HEK293 (cell line): ENCODE results near the gene PHACTR3.

Experiments used
- CTCF ChIA-PET: fragments of 350-600 bp; formaldehyde crosslinking; extraction: SDS; loops from one replicate; lab custom pipeline; 2021; ENCODE audit warnings: antibody characterized with exemption; lab: Yijun Ruan, JAX
- POLR2A ChIA-PET: fragments of 300-600 bp; formaldehyde crosslinking; extraction: SDS; loops from one replicate; lab custom pipeline; 2020; ENCODE audit warnings: antibody characterized with exemption, inconsistent platforms; lab: Yijun Ruan, JAX
- H3K27ac ChIP-seq: fragments of 200-500 bp; sonication (Bioruptor generic); 2 replicates; pipeline ENCODE4 v1.5.1; 2014; ENCODE audit warnings: low read depth, low read length, control low read depth, inconsistent platforms; ENCODE audit errors: extremely low read depth
- H3K36me3 ChIP-seq, 2 experiments: fragments of 200-500 bp in 1 of 2; sonication (Bioruptor generic) in 1 of 2; 1 replicate in 1 of 2; 2 replicates in 1 of 2; pipeline ENCODE4 v1.5.1; 2014 to 2017; ENCODE audit warnings: inconsistent platforms in 2 of 2, low read length in 2 of 2; ENCODE audit not compliant: control insufficient read depth in 2 of 2, insufficient read depth in 1 of 2
- H3K4me1 ChIP-seq: fragments of 200-500 bp; sonication (Bioruptor generic); 2 replicates; pipeline ENCODE4 v1.5.1; 2014; ENCODE audit warnings: mild to moderate bottlenecking, low read length, inconsistent platforms; ENCODE audit not compliant: control insufficient read depth, insufficient read depth
- H3K4me3 ChIP-seq: 2 replicates; pipeline ENCODE4 v1.5.1; 2011; ENCODE audit warnings: low read depth, mild to moderate bottlenecking, control low read depth, low read length, moderate library complexity
- H3K9me3 ChIP-seq: fragments of 200-500 bp; sonication (Bioruptor generic); 2 replicates; pipeline ENCODE4 v1.5.1; 2014; ENCODE audit warnings: low read depth, low read length, inconsistent platforms; ENCODE audit not compliant: control insufficient read depth, insufficient read depth
- CTCF ChIP-seq: fragments of 450-650 bp; formaldehyde crosslinking; IDR thresholded peaks from 2 replicates; pipeline ENCODE4 v1.5.1; 2016; ENCODE audit warnings: missing biosample characterization, missing genetic modification characterization
- KLF16 ChIP-seq: fragments of 450-650 bp; formaldehyde crosslinking; IDR thresholded peaks from 2 replicates; pipeline ENCODE4 v1.5.1; 2017; ENCODE audit warnings: missing biosample characterization, missing genetic modification characterization
- PRDM1 ChIP-seq: fragments of 450-650 bp; formaldehyde crosslinking; IDR thresholded peaks from 2 replicates; pipeline ENCODE4; 2016; ENCODE audit warnings: missing biosample characterization, missing genetic modification characterization
- TCF7L2 ChIP-seq: IDR thresholded peaks from 2 replicates; pipeline ENCODE4 v1.6.1; 2011; ENCODE audit warnings: low read depth, mild to moderate bottlenecking, inconsistent platforms, low read length, moderate library complexity, borderline replicate concordance
- TRIM28 ChIP-seq: IDR thresholded peaks from 2 replicates; pipeline ENCODE4 v1.6.1; 2011; ENCODE audit warnings: low read length, control low read depth, borderline replicate concordance
- ZNF157 ChIP-seq: fragments of 450-650 bp; formaldehyde crosslinking; IDR thresholded peaks from 2 replicates; pipeline ENCODE4 v1.5.1; 2016; ENCODE audit warnings: missing biosample characterization, missing genetic modification characterization
- ZNF169 ChIP-seq: fragments of 450-650 bp; formaldehyde crosslinking; IDR thresholded peaks from 2 replicates; pipeline ENCODE4 v1.5.1; 2016; ENCODE audit warnings: missing biosample characterization, missing genetic modification characterization
- ZNF391 ChIP-seq: fragments of 450-650 bp; formaldehyde crosslinking; IDR thresholded peaks from 2 replicates; pipeline ENCODE4 v1.5.1; 2016; ENCODE audit warnings: low read depth, missing biosample characterization, missing genetic modification characterization, borderline replicate concordance
- ZNF416 ChIP-seq: fragments of 450-650 bp; formaldehyde crosslinking; IDR thresholded peaks from 2 replicates; pipeline ENCODE4 v1.5.1; 2016; ENCODE audit warnings: missing biosample characterization, missing genetic modification characterization
- ZNF423 ChIP-seq: fragments of 450-650 bp; formaldehyde crosslinking; IDR thresholded peaks from 2 replicates; pipeline ENCODE4 v1.5.1; 2016; ENCODE audit warnings: missing biosample characterization, missing genetic modification characterization
- ZNF530 ChIP-seq: fragments of 450-650 bp; formaldehyde crosslinking; IDR thresholded peaks from 2 replicates; pipeline ENCODE4 v1.5.1; 2016; ENCODE audit warnings: low read depth, missing biosample characterization, missing genetic modification characterization
- ZNF548 ChIP-seq: fragments of 450-650 bp; formaldehyde crosslinking; IDR thresholded peaks from 2 replicates; pipeline ENCODE4 v1.5.1; 2016; ENCODE audit warnings: missing biosample characterization, missing genetic modification characterization
- ZNF585B ChIP-seq: fragments of 450-650 bp; formaldehyde crosslinking; IDR thresholded peaks from 2 replicates; pipeline ENCODE4 v1.5.1; 2016; ENCODE audit warnings: missing biosample characterization, missing genetic modification characterization
- ZNF596 ChIP-seq: fragments of 450-650 bp; IDR thresholded peaks from 2 replicates; pipeline ENCODE4 v1.5.0; 2018; ENCODE audit warnings: missing biosample characterization, mild to moderate bottlenecking, missing genetic modification characterization, moderate library complexity
- ZNF600 ChIP-seq: fragments of 450-650 bp; formaldehyde crosslinking; IDR thresholded peaks from 2 replicates; pipeline ENCODE4 v1.5.1; 2016; ENCODE audit warnings: missing biosample characterization, missing genetic modification characterization
- ZNF670 ChIP-seq: fragments of 450-650 bp; formaldehyde crosslinking; IDR thresholded peaks from 2 replicates; pipeline ENCODE4 v1.5.1; 2016; ENCODE audit warnings: missing biosample characterization, missing genetic modification characterization, low read depth
- ZNF707 ChIP-seq: fragments of 450-650 bp; formaldehyde crosslinking; IDR thresholded peaks from 2 replicates; pipeline ENCODE4 v1.5.1; 2016; ENCODE audit warnings: missing biosample characterization, missing genetic modification characterization
- ZNF791 ChIP-seq: fragments of 450-650 bp; formaldehyde crosslinking; IDR thresholded peaks from 2 replicates; pipeline ENCODE4 v1.5.1; 2016; ENCODE audit warnings: missing biosample characterization, missing genetic modification characterization
- ZNF792 ChIP-seq: fragments of 450-650 bp; formaldehyde crosslinking; IDR thresholded peaks from 2 replicates; pipeline ENCODE4 v1.5.1; 2016; ENCODE audit warnings: missing biosample characterization, missing genetic modification characterization
- ZNF830 ChIP-seq: fragments of 450-650 bp; IDR thresholded peaks from 2 replicates; pipeline ENCODE4 v1.5.0; 2018; ENCODE audit warnings: missing biosample characterization, missing genetic modification characterization, low read depth, mild to moderate bottlenecking, moderate library complexity
- ZSCAN18 ChIP-seq: fragments of 450-650 bp; formaldehyde crosslinking; IDR thresholded peaks from 2 replicates; pipeline ENCODE4 v1.5.1; 2016; ENCODE audit warnings: missing biosample characterization, missing genetic modification characterization
- TF ChIP-seq, protein P1 (sequence below): fragments of 450-650 bp; formaldehyde crosslinking; IDR thresholded peaks from 2 replicates; pipeline ENCODE4 v1.5.1; 2017; ENCODE audit warnings: missing biosample characterization, mild to moderate bottlenecking, missing genetic modification characterization, moderate library complexity
- TF ChIP-seq, protein P2 (sequence below): fragments of 450-650 bp; formaldehyde crosslinking; IDR thresholded peaks from 2 replicates; pipeline ENCODE4 v1.5.1; 2016; ENCODE audit warnings: missing biosample characterization, missing genetic modification characterization
- TF ChIP-seq, protein P3 (sequence below): fragments of 450-650 bp; formaldehyde crosslinking; IDR thresholded peaks from 2 replicates; pipeline ENCODE4 v1.5.1; 2017; ENCODE audit warnings: missing biosample characterization, missing genetic modification characterization
- TF ChIP-seq, protein P4 (sequence below): IDR thresholded peaks from 2 replicates; pipeline ENCODE4 v1.6.1; 2011; ENCODE audit warnings: mild to moderate bottlenecking, low read depth, low read length, borderline replicate concordance

The PHACTR3 gene

DNA sequence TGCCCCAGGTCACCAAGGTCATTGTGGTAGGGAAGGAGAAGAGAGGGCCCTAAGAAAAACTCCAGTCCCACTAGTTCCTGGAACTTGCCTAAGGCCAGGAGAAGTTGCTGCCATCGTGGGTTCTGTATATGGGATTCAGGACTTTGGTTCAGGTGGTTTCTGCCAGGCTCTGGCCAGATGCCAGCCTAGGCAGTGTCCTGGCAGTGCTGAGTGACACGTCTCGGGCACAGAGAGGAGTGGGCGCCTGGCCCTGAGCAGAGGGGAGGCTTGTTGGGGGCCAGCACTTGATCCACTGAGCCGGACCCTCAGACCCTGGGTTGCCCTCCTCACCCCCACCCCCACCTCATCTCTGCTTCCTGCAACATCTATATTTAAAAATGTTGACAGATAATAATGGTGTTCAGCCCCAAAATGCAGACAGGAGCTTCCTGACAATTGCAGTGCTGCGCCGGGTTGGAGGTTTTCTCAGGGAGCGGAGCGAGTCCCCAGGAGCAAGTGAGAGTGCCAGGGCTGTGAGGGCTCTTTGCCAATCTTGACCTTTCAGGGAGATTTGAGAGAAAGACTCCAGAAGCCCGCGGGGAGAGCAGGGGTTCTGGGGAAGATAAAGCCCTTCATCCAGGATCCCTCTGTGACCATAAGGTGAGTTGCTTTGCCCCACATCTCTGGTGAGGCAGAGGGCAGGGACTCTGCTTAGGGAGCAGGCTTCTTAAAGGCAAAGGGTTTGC lies 71.9 kb downstream of the PHACTR3 start:
- no peak overlapping the region for H3K27ac ChIP-seq
- H3K4me1 ChIP-seq = no peaks in the 10 kb centered on the region
- H3K36me3 ChIP-seq = no peaks in the 10 kb centered on the region
- no peaks in the 10 kb centered on the region for H3K9me3 ChIP-seq
- ChIA-PET POLR2A (interaction anchor here (0.7 kb wide), 1 partner anchor 258 kb away, joined by 3 read pairs; no protein-coding TSS in a partner anchor), CTCF (no interaction called here)
- TF ChIP-seq, protein P1, sequence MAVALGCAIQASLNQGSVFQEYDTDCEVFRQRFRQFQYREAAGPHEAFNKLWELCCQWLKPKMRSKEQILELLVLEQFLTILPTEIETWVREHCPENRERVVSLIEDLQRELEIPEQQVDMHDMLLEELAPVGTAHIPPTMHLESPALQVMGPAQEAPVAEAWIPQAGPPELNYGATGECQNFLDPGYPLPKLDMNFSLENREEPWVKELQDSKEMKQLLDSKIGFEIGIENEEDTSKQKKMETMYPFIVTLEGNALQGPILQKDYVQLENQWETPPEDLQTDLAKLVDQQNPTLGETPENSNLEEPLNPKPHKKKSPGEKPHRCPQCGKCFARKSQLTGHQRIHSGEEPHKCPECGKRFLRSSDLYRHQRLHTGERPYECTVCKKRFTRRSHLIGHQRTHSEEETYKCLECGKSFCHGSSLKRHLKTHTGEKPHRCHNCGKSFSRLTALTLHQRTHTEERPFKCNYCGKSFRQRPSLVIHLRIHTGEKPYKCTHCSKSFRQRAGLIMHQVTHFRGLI (tag by site-specific recombination) = no peak
- TF ChIP-seq ZNF530 (tag by site-specific recombination) = no peak
- TF ChIP-seq ZNF791 (tag by site-specific recombination) = no peak
- no peak for TF ChIP-seq CTCF (tag by site-specific recombination)
- TF ChIP-seq, protein P2, sequence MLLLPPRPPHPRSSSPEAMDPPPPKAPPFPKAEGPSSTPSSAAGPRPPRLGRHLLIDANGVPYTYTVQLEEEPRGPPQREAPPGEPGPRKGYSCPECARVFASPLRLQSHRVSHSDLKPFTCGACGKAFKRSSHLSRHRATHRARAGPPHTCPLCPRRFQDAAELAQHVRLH (tag by site-specific recombination) = no peak
- no peak for TF ChIP-seq ZNF423 (tag by site-specific recombination)
- no peak for TF ChIP-seq ZNF416 (tag by site-specific recombination)
- H3K4me3 ChIP-seq = no peak overlapping the region

DNA sequence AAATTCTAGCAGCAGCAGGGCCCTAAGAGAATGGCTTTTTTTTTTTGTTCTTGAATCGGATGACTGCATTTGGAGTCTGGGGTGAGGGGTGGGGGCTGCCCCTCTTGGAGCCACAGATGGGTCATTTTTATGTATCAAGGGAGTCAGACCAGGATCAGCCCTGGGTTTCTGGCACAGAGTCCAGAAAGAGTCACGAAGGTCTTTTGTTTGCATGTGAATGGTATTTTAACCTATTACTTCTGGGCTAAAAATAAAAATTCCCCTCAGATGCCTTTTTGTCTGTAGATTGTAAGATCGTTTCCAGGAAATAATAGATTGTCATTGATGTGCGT lies 72.5 kb downstream of the PHACTR3 start:
- no peaks in the 10 kb centered on the region for H3K4me1 ChIP-seq
- no peaks in the 10 kb centered on the region for H3K9me3 ChIP-seq
- TF ChIP-seq ZNF707 (tag by site-specific recombination) = no peak
- TF ChIP-seq, protein P3, sequence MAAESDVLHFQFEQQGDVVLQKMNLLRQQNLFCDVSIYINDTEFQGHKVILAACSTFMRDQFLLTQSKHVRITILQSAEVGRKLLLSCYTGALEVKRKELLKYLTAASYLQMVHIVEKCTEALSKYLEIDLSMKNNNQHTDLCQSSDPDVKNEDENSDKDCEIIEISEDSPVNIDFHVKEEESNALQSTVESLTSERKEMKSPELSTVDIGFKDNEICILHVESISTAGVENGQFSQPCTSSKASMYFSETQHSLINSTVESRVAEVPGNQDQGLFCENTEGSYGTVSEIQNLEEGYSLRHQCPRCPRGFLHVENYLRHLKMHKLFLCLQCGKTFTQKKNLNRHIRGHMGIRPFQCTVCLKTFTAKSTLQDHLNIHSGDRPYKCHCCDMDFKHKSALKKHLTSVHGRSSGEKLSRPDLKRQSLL (tag by site-specific recombination) = no peak
- H3K36me3 ChIP-seq = no peaks in the 10 kb centered on the region
- ChIA-PET POLR2A (interaction anchor here (0.7 kb wide), 1 partner anchor 257 kb away, joined by 3 read pairs; no protein-coding TSS in a partner anchor), CTCF (no interaction called here)
- no peak overlapping the region for H3K4me3 ChIP-seq
- no peak overlapping the region for H3K27ac ChIP-seq

GRCh38 chr20:59677586-59677985 lies 73.2 kb downstream of the PHACTR3 start:
- POLR2A ChIA-PET = no interaction called here
- Histone ChIP-seq H3K9me3 (no peaks in the 10 kb centered on the region), H3K4me3 (no peak overlapping the region), H3K4me1 (no peaks in the 10 kb centered on the region), H3K27ac (no peak overlapping the region), H3K36me3 (no peaks in the 10 kb centered on the region)
- CTCF ChIA-PET = no interaction called here
- TF ChIP-seq ZNF585B (tag by site-specific recombination) = no peak
- no peak for TF ChIP-seq KLF16 (tag by site-specific recombination)
- no peak for TF ChIP-seq ZNF600 (tag by site-specific recombination)
- no peak for TF ChIP-seq ZNF391 (tag by site-specific recombination)
- no peak for TF ChIP-seq ZNF670 (tag by site-specific recombination)
- TF ChIP-seq ZNF157 = no peak
- TF ChIP-seq ZNF169 (tag by site-specific recombination) = no peak
- TF ChIP-seq TCF7L2 = no peak
- TF ChIP-seq ZSCAN18 (tag by site-specific recombination) = no peak
- TF ChIP-seq, protein P4, sequence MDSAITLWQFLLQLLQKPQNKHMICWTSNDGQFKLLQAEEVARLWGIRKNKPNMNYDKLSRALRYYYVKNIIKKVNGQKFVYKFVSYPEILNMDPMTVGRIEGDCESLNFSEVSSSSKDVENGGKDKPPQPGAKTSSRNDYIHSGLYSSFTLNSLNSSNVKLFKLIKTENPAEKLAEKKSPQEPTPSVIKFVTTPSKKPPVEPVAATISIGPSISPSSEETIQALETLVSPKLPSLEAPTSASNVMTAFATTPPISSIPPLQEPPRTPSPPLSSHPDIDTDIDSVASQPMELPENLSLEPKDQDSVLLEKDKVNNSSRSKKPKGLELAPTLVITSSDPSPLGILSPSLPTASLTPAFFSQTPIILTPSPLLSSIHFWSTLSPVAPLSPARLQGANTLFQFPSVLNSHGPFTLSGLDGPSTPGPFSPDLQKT = no peak
- no peak for TF ChIP-seq ZNF792 (tag by site-specific recombination)
- no peak for TF ChIP-seq ZNF596 (tag by site-specific recombination)
- no peak for TF ChIP-seq ZNF830
- TF ChIP-seq PRDM1 (tag by site-specific recombination) = no peak
- no peak for TF ChIP-seq TRIM28
- no peak for TF ChIP-seq ZNF548 (tag by site-specific recombination)
